Measurements from ENCODE around the gene NDOR1. TPM values are rescaled to one million over a fixed set of nuclear protein-coding genes. Genes with fewer than 3 reads are reported as not detected.

The NDOR1 gene
- total and polyA plus RNA-seq, 2 experiments from 2014 or later = 7.8 to 12.3 TPM

DNA sequence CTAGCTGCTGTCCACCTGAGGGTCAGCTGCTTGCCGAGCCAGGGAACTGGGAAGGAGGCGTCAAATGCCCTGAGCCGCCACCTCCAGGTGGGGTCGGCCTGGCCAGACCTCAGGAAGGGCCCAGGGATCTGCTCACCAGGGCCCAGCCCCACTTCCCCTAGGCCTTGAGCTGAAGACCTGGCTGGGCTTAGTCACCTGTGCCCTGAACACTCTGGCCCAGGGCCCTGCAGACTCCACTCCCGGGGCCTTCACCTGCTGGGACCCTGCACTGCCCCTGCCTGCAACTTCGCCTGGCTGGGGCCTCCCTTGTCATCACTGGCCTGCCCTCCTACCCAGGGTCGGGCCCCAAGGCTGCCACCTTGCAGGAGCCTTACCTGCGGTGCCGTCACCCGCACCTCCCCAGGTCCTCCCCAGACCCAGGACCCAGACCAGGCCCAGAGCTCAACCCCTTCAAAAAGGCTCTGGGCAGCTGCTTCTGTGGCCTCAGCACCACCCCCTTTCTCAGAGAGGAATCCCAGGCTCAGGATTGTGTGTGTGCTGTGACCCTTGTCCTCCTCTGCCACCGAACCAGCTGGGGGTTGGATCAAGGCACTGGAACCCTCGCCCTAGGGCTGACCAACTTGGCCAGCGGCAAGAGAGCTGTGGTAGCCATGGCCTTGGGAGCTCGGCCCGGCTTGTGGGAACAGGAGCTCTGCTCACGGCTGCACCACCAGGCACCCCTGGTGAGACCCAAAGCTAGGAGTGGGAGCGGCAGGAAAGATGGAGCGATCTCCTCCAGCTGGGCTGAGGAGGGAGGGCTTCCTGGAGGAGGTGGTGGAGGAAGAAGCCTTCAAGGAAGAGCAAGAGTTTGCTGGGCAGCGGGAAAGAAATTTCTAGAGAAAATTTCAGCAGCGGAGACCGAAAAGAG is 48.5 kb downstream of the NDOR1 start:
- peak overlapping the region; percentile 43 for H3K4me3 ChIP-seq
- H3K9me3 ChIP-seq (ENCODE audit: low read depth) = no peaks in the 10 kb centered on the region
- no peak for TF ChIP-seq EZH2 (IDR thresholded peaks at IDR 0.05; ENCODE audit: borderline replicate concordance)
- TF ChIP-seq, protein P1, sequence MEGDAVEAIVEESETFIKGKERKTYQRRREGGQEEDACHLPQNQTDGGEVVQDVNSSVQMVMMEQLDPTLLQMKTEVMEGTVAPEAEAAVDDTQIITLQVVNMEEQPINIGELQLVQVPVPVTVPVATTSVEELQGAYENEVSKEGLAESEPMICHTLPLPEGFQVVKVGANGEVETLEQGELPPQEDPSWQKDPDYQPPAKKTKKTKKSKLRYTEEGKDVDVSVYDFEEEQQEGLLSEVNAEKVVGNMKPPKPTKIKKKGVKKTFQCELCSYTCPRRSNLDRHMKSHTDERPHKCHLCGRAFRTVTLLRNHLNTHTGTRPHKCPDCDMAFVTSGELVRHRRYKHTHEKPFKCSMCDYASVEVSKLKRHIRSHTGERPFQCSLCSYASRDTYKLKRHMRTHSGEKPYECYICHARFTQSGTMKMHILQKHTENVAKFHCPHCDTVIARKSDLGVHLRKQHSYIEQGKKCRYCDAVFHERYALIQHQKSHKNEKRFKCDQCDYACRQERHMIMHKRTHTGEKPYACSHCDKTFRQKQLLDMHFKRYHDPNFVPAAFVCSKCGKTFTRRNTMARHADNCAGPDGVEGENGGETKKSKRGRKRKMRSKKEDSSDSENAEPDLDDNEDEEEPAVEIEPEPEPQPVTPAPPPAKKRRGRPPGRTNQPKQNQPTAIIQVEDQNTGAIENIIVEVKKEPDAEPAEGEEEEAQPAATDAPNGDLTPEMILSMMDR (IDR thresholded peaks at IDR 0.05; ENCODE audit: poor library complexity) = no peak
- TF ChIP-seq EZH2phosphoT487 (IDR thresholded peaks at IDR 0.05; ENCODE audit: low read depth, severe bottlenecking, unreplicated experiment) = no peak
- H3K36me3 ChIP-seq (replicated peaks; ENCODE audit: insufficient read depth, low read depth) = no peaks in the 10 kb centered on the region
- 52% methylated on average over 18 of the region's 21 CpGs for WGBS (ENCODE audit: low lambda C conversion rate, missing lambda C conversion rate)
- H3K9me2 ChIP-seq (replicated peaks; ENCODE audit: insufficient read depth) = no peaks in the 10 kb centered on the region
- peaks cover 15% of the 10 kb centered on the region for H3K4me1 ChIP-seq (ENCODE audit: insufficient read depth)
- H2AFZ ChIP-seq = peak overlapping the region; percentile 71
- H4K20me1 ChIP-seq (ENCODE audit: insufficient read depth, poor library complexity, severe bottlenecking) = peaks cover 7% of the 10 kb centered on the region
- no peak for DNase-seq (ENCODE audit: low spot score)
- no peaks in the 10 kb centered on the region for H3K27me3 ChIP-seq
- H3K79me2 ChIP-seq = peaks cover 20% of the 10 kb centered on the region
- H3K27ac ChIP-seq = peak overlapping the region; percentile 36
- H3K4me2 ChIP-seq = peak overlapping the region; percentile 98

DNA sequence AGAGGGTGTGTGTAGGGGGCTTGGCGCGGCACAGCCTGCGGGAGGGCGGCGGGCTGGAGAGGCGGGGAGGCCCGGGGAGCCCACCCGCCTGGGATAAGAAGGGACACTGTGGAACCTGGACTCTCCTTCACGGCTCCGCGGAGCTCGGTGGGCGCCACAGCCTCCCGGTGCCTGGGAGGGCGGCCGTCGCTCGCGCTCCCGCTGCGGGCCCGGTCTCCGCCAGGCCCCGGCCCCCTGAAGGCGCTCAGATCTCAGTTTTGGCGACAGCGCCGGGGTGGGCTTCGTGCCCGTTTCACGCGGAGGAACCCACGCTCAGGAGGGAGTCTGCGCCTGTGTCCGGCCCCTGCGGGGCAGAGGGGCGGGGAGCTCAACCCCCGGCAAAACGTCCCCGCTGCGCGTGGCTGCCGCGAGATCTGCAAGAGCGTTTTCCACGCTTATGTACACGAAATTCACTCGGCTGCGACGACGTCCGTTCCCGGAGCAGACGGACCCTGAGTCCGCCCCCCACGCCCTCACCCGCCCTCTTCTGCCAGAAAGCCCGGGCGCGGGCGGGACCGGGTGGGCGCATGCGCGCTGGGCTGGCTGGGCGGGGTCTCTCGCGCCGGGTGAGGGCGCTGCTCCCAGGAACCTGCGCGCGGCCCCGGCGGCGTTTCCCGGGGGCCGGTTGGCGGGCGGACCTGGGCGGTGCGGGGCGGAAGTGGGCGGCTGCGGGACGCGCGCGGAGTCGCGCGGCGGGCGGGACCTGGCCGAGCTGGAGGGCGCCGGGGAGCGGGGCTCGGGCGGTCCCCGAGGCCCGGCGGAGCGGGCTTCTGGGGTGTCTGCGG is 49.3 kb downstream of the NDOR1 start, which contains the start of gene NELFB:
Gene NELFB (plus strand): TSS at position 704 of the 824 bp plus-strand sequence.
- peak within 1 kb of the TSS; percentile 80 for H3K4me3 ChIP-seq
- peaks cover 15% of the 10 kb centered on the region for H3K4me1 ChIP-seq (ENCODE audit: insufficient read depth)
- H3K79me2 ChIP-seq = peaks cover 20% of the 10 kb centered on the region
- no peaks in the 10 kb centered on the region for H3K9me2 ChIP-seq (replicated peaks; ENCODE audit: insufficient read depth)
- H3K4me2 ChIP-seq = peak within 1 kb of the TSS; percentile 98
- WGBS (ENCODE audit: low lambda C conversion rate, missing lambda C conversion rate) = 0% methylated on average over 18 of the region's 105 CpGs
- peak within 1 kb of the TSS; percentile 78 for H2AFZ ChIP-seq
- no peaks in the 10 kb centered on the region for H3K27me3 ChIP-seq
- TF ChIP-seq EZH2 (IDR thresholded peaks at IDR 0.05; ENCODE audit: borderline replicate concordance) (no peak), EZH2phosphoT487 (IDR thresholded peaks at IDR 0.05; ENCODE audit: low read depth, severe bottlenecking, unreplicated experiment) (no peak)
- TF ChIP-seq, protein P1 (IDR thresholded peaks at IDR 0.05; ENCODE audit: poor library complexity) = no peak
- peak within 1 kb of the TSS; percentile 52 for H3K27ac ChIP-seq
- peak; percentile 95 for DNase-seq (ENCODE audit: low spot score)
- peaks cover 7% of the 10 kb centered on the region for H4K20me1 ChIP-seq (ENCODE audit: insufficient read depth, poor library complexity, severe bottlenecking)
- no peaks in the 10 kb centered on the region for H3K9me3 ChIP-seq (ENCODE audit: low read depth)
- no peaks in the 10 kb centered on the region for H3K36me3 ChIP-seq (replicated peaks; ENCODE audit: insufficient read depth, low read depth)

DNA sequence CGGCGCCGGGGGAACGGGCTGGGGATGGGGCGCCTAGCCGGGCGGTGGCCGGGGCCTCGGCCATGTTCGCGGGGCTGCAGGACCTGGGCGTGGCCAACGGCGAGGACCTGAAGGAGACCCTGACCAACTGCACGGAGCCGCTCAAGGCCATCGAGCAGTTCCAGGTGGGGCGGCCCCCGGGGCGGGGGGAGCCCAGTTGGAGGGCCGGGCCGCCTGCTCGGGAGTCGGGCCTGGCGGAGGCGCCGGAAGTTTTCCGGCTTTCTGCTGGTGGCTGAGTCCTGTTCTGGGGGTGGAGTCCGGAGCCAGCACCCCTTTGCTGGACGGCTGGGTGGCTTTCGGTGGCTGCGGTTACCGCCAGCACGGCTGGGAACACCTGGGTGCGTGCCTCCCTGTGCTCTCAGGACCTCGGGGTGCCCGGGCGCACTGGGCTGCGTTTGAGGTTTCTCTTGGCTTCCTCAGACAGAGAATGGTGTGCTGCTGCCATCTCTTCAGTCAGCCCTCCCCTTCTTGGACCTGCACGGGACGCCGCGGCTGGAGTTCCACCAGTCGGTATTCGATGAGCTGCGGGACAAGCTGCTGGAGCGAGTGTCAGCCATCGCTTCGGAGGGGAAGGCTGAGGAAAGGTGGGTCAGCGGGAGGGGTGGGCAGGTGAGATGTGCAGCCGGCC is 50.1 kb downstream of the NDOR1 start:
- Histone ChIP-seq H2AFZ (peak overlapping the region; percentile 78), H3K9me2 (replicated peaks; ENCODE audit: insufficient read depth) (no peaks in the 10 kb centered on the region), H3K27me3 (no peaks in the 10 kb centered on the region), H3K27ac (peak overlapping the region; percentile 52), H3K9me3 (ENCODE audit: low read depth) (no peaks in the 10 kb centered on the region), H4K20me1 (ENCODE audit: insufficient read depth, poor library complexity, severe bottlenecking) (peaks cover 7% of the 10 kb centered on the region), H3K36me3 (replicated peaks; ENCODE audit: insufficient read depth, low read depth) (no peaks in the 10 kb centered on the region), H3K4me2 (peak overlapping the region; percentile 98), H3K79me2 (peaks cover 20% of the 10 kb centered on the region), H3K4me1 (ENCODE audit: insufficient read depth) (peaks cover 15% of the 10 kb centered on the region), H3K4me3 (peak overlapping the region; percentile 80)
- TF ChIP-seq EZH2 (IDR thresholded peaks at IDR 0.05; ENCODE audit: borderline replicate concordance) = no peak
- no peak for TF ChIP-seq EZH2phosphoT487 (IDR thresholded peaks at IDR 0.05; ENCODE audit: low read depth, severe bottlenecking, unreplicated experiment)
- TF ChIP-seq, protein P1 (IDR thresholded peaks at IDR 0.05; ENCODE audit: poor library complexity) = no peak
- peak; percentile 77 for DNase-seq (ENCODE audit: low spot score)
- WGBS (ENCODE audit: low lambda C conversion rate, missing lambda C conversion rate) = 7% methylated on average over 23 of the region's 51 CpGs

Measured in hepatocyte (in vitro differentiated cells).